Stimulated activated CD4-positive, alpha-beta T cell treated with anti-CD3 and anti-CD28 coated beads, TNF-alpha, amount 100 ng/mL, for 48 hours (primary cell): ENCODE measurements around the gene SSUH2.

Source experiments
- DNase-seq, 3 donors: peaks; one replicate each; pipeline ENCODE4 v3.0.0-alpha.2; 2020; ENCODE audit warnings: low read depth in 3 of 3

SSUH2 gene

GRCh38 chr3:8608791-8609467, 35.7 kb downstream of the SSUH2 start:
- DNase-seq, result no peak

- no peak for DNase-seq
These were observed 36.4 kb downstream of the SSUH2 start for GRCh38 chr3:8608041-8608790.

- DNase-seq, result no peak
These were observed 37.2 kb downstream of the SSUH2 start for GRCh38 chr3:8607234-8608040.

GRCh38 chr3:8606701-8607231, 37.8 kb downstream of the SSUH2 start:
- DNase-seq, result no peak

GRCh38 chr3:8604988-8605387, 39.6 kb downstream of the SSUH2 start:
- no peak for DNase-seq

- DNase-seq, result no peak
These were observed 40.6 kb downstream of the SSUH2 start for GRCh38 chr3:8604006-8604405.

GRCh38 chr3:8603115-8603710, 41.4 kb downstream of the SSUH2 start:
- no peak for DNase-seq

- no peak for DNase-seq
These were observed 44.1 kb downstream of the SSUH2 start for GRCh38 chr3:8600457-8600856.

GRCh38 chr3:8599146-8599545, 45.5 kb downstream of the SSUH2 start:
- no peak for DNase-seq

- DNase-seq, result no peak
These were observed 47.3 kb downstream of the SSUH2 start for GRCh38 chr3:8597219-8597853.

GRCh38 chr3:8596321-8597218, 48.0 kb downstream of the SSUH2 start:
- DNase-seq, result no peak

- no peak for DNase-seq
These were observed 48.9 kb downstream of the SSUH2 start for GRCh38 chr3:8595695-8596115.

- DNase-seq, result no peak
These were observed 49.3 kb downstream of the SSUH2 start for GRCh38 chr3:8595252-8595651.

GRCh38 chr3:8593021-8593827, 51.4 kb downstream of the SSUH2 start:
- DNase-seq, result no peak

- no peak for DNase-seq
These were observed 54.6 kb downstream of the SSUH2 start for GRCh38 chr3:8589880-8590556.

- no peak for DNase-seq
These were observed 59.9 kb downstream of the SSUH2 start for GRCh38 chr3:8584661-8585060.

GRCh38 chr3:8581806-8582445, 62.7 kb downstream of the SSUH2 start:
- no peak for DNase-seq

GRCh38 chr3:8581373-8581772, 63.2 kb downstream of the SSUH2 start:
- DNase-seq, result no peak
